DOHH2 (cell line): Measurements from ENCODE around the gene LRRC46.

ENCODE experiments used
- EZH2phosphoT487 ChIP-seq: fragments of 200-600 bp; sonication (generic); IDR thresholded peaks from 2 replicates; pipeline ENCODE4 v1.6.1; 2017; ENCODE audit warnings: borderline replicate concordance, mild to moderate bottlenecking, antibody characterized with exemption, low read length, moderate library complexity, mixed read lengths
- TF ChIP-seq, protein P1 (sequence below): fragments of 200-600 bp; sonication (generic); IDR thresholded peaks from one replicate; pipeline ENCODE4 v1.5.1; 2014; ENCODE audit warnings: antibody characterized with exemption, mild to moderate bottlenecking, low read depth, low read length; ENCODE audit not compliant: poor library complexity, severe bottlenecking

DNA sequence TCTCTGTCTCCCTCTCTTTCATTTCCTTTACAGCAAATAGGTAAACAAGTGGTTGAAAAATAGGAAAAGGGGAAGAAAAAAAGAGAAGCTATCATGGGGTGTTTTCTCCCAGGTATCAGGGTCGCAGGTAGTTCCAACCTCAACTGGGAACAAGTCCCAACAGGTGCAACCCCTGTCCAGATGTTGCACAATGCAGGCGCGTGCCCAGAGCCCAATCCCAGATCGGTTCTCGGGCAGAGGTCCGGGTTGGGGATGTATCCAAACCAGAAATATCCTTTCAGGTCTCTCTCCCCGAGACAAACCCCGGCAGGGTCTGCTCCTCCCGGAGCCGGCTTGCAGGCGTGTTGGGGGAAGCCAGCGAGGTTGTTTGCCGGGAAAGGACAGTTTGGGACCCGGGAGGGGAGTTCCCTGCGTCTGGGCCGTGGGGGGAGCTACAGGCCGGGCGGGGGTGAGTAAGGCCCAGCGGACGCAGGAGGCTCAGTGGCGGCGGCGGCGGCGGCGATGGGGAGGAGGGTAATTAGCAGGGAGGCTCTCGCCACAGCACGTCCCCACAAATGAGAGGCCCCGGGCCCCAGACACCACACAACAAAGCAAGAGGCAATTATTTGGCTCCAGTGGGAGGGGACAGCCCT, 40.7 kb downstream of the LRRC46 start:
- TF ChIP-seq, protein P1, sequence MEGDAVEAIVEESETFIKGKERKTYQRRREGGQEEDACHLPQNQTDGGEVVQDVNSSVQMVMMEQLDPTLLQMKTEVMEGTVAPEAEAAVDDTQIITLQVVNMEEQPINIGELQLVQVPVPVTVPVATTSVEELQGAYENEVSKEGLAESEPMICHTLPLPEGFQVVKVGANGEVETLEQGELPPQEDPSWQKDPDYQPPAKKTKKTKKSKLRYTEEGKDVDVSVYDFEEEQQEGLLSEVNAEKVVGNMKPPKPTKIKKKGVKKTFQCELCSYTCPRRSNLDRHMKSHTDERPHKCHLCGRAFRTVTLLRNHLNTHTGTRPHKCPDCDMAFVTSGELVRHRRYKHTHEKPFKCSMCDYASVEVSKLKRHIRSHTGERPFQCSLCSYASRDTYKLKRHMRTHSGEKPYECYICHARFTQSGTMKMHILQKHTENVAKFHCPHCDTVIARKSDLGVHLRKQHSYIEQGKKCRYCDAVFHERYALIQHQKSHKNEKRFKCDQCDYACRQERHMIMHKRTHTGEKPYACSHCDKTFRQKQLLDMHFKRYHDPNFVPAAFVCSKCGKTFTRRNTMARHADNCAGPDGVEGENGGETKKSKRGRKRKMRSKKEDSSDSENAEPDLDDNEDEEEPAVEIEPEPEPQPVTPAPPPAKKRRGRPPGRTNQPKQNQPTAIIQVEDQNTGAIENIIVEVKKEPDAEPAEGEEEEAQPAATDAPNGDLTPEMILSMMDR = no peak
- TF ChIP-seq EZH2phosphoT487 = no peak
